ENCODE measurements around the gene TMEM185B.

- TF ChIP-seq CTCF (conservative IDR thresholded peaks at IDR 0.05; ENCODE audit: low read length) (no peak), EZH2phosphoT487 (IDR thresholded peaks at IDR 0.05; ENCODE audit: borderline replicate concordance) (no peak)
Measured at GRCh38 chr2:120262761-120263428, 39.7 kb upstream of the TMEM185B start.
